IgD-negative memory B cell (primary cell): ENCODE results near the gene TNFAIP1. TPM values are rescaled to one million over a fixed set of nuclear protein-coding genes. Genes with fewer than 3 reads are reported as not detected.

Experiments used
- H3K27ac Mint-ChIP-seq, 3 donors: one replicate each; pipeline ENCODE4 v1.8.0; 2020 to 2022; ENCODE audit warnings: mild to moderate bottlenecking in 3 of 3, mixed read lengths in 3 of 3, moderate library complexity in 1 of 3
- H3K27me3 Mint-ChIP-seq: one replicate; pipeline ENCODE4 v1.8.0; 2021; ENCODE audit warnings: mixed read lengths
- H3K36me3 Mint-ChIP-seq: one replicate; pipeline ENCODE4 v1.8.0; 2020; ENCODE audit warnings: mild to moderate bottlenecking, mixed read lengths
- H3K4me1 Mint-ChIP-seq, 3 donors: one replicate each; pipeline ENCODE4 v1.8.0; 2020 to 2022; ENCODE audit warnings: mixed read lengths in 3 of 3, mild to moderate bottlenecking in 1 of 3
- H3K4me3 Mint-ChIP-seq, 4 donors: one replicate each; pipeline ENCODE4 v1.8.0; 2020 to 2022; ENCODE audit warnings: mild to moderate bottlenecking in 4 of 4, mixed read lengths in 4 of 4, moderate library complexity in 3 of 4
- H3K9me3 Mint-ChIP-seq, 3 donors: one replicate each; pipeline ENCODE4 v1.8.0; 2020 to 2021; ENCODE audit warnings: mixed read lengths in 3 of 3, mild to moderate bottlenecking in 1 of 3
- polyA plus RNA-seq: library from polyadenylated mRNA; unstranded; fragments of 300-500 nt; fragmentation: Illumina TruSeq; gene quantifications from one replicate; pipeline ENCODE4 v1.2.3, GENCODE V29; 2021

The TNFAIP1 gene
- polyA plus RNA-seq, 1 donor from 2014 or later: 11.1 TPM

DNA sequence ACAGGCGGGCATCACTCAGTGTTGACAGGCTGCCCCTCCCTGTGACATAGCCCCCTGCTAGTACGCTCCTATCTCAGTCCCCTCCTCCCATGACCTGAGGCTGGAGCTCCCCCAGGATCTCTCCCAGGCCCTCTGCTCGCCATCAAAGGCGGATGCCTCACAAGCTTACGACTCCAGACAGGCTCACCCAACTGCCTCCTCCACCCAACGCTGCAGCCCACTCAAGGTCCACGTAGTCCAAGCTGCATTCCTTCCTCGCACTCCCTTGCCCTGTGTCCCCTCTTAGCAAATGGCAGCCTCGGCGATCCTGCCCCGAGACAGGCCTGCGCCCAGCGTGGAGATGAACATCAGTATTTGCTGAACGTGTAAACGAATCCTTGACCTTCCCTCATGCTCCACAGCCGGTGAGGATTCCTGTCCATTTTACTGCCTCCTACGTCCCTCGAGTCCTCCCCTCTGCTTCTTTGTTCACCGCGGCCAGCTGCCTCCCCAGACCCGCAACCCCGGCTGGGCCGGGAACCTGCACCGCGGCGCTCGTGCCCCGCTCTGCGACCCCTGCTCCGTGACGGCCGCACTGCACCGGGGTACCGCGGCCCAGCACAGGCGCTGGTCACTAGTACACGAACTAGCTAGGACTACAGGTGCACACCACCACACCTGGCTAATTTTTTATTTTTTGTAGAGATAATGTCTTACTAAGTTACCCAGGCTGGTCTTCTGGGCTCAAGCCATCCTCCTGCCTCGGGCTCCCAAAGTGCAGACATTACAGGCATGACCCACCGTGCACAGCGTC lies 17.4 kb upstream of the TNFAIP1 start:
- Mint-ChIP-seq H3K27me3 (no peaks in the 10 kb centered on the region), H3K9me3 (no peaks in the 10 kb centered on the region), H3K36me3 (no peaks in the 10 kb centered on the region), H3K27ac (peak overlapping the region; percentile 3 to 82 (median 13)), H3K4me1 (peaks cover 10 to 16% (median 11%) of the 10 kb centered on the region in 3 donors), H3K4me3 (peak overlapping the region; percentile 85 to 95 (median 92))

DNA sequence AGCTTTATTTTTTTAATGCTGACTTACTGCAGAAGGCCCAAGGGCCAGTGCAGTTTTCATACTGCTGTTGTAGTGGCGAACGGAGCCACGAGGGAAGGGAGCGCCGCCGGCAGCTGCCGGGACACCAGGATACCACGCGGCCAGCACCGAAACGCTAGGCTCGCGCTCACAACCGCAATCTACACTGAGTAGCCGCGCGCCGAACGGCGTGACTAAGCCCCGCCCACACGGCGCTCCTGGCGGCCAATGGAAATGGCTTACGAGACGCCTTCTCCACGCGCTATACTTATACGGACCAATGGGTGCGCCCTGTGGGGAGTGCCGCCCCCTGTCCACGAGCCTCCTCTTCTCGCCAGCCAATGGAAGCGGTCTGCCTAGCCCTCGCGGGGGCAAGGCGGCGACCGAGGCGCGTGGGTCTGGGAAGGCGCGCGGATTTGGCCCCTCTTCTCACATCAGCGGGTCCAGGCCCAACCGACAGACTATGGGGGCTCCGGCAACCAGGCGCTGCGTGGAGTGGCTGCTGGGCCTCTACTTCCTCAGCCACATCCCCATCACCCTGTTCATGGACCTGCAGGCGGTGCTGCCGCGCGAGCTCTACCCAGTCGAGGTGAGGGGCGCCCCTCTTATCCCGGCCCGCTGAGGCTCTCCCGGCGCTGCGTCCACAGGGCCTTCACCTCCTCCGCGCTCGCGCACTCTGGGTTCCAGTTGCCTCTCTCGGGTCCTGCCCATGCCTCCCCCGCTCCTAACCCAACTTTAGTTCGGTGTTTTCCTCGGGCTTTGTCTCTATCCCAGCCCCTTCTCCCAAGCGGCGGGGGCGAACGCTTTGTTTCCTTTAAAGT lies 16.6 kb upstream of the TNFAIP1 start, which contains the start of gene TMEM97:
Gene TMEM97, plus strand, starts transcription at position 442 of the 839 bp plus-strand sequence. Its CDS starts 40 bp downstream, at position 482.
- H3K36me3 Mint-ChIP-seq: no peaks in the 10 kb centered on the region
- H3K9me3 Mint-ChIP-seq: no peaks in the 10 kb centered on the region
- H3K27ac Mint-ChIP-seq: peak within 1 kb of the TSS; percentile 66 to 89 (median 82)
- H3K4me3 Mint-ChIP-seq: peak within 1 kb of the TSS; percentile 85 to 95 (median 92)
- H3K4me1 Mint-ChIP-seq: peaks cover 10 to 16% (median 11%) of the 10 kb centered on the region in 3 donors
- H3K27me3 Mint-ChIP-seq: no peaks in the 10 kb centered on the region

DNA sequence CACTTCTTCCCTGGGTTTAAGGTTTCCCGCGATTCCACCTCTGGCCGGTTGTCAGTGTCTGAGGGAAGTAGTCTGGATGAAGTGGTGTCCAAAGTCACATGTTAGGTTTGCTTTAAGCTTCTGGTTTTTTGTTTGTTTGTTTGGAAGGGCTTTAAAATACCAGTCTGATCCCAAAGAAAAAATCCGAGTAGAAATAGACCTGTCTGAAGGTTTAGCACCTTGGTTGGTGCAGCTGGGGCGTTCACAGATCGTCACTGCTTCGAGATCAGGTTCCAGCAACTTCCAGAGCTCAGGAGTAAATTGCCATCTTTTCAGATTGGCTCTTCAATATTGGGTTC lies 16.0 kb upstream of the TNFAIP1 start:
- Mint-ChIP-seq H3K4me1 (peaks cover 10 to 16% (median 12%) of the 10 kb centered on the region in 3 donors), H3K27me3 (no peaks in the 10 kb centered on the region)

DNA sequence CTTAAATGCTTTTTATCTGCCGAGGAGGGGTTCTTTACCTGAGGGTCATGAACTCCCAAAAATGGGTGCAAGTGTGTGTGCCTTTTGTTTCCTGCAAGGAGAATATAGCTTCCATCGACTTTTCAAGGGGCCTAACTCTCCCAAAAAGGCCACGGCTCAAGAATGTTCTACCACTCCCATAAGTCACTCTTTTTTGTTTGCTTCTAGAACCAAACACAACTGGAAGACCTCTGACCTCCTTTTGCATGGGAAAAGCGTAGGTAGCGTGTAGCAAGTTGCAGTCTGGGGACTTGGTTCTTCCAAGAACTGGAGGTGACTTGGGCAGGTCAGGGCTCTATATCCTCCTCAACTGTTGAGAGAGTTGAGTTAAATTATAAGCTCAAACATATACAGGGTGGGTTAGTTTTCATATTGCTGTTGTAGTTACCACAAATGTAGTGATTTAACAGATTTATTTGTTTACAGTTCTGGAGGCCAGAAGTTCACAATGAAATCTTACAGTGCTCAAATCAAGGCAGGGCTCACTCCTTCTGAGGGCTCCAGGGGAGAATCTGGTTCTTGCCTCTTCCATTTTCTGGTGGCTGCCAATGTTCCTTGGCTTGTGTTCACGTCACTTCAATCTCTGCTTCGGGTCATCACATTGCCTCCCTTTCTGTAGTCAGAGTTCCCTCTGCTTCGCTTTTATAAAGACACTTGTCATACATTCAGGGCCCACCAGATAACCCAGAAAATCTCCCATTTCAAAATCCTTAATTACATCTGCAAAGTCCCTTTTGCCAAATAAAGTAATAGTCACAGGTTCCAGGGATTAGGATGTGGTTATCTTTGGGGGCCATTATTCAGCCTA lies 15.1 kb upstream of the TNFAIP1 start:
- Mint-ChIP-seq H3K27ac (peak overlapping the region in 2 of 3 donors; percentile 47 to 66), H3K9me3 (no peaks in the 10 kb centered on the region), H3K4me1 (peaks cover 10 to 16% (median 13%) of the 10 kb centered on the region in 3 donors), H3K36me3 (no peaks in the 10 kb centered on the region), H3K27me3 (no peaks in the 10 kb centered on the region), H3K4me3 (peak overlapping the region; percentile 85 to 95 (median 92))

More for the DNA sequence above, 16.0 kb upstream of the TNFAIP1 start:
- Mint-ChIP-seq H3K27ac (peak overlapping the region in 1 of 3 donors; percentile 73), H3K4me3 (peak overlapping the region; percentile 85 to 95 (median 92)), H3K36me3 (no peaks in the 10 kb centered on the region), H3K9me3 (no peaks in the 10 kb centered on the region)

DNA sequence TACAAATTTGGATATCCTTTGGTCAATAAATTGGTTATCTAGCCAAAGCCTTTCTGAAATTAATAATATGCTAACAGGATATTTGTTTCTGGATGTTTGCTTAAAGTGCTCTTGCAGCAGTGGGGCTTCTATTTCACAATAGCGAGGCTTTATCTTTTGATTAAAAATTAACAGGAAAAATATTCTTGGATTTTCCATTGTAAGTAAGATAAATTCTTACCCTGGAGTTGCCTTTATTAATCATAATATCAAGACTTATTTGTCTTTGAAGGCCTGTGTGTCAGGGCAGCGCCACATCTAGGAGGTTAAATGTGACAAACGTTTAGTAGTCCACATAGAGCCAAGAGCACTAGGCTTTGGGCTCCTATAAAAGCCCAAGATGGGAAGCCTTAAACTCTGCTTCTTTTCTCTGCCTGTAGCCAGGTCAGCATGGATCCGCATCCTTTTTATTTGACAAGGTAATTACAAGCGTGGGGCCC lies 11.3 kb upstream of the TNFAIP1 start:
- Mint-ChIP-seq H3K4me1 (peaks cover 6 to 10% (median 10%) of the 10 kb centered on the region in 3 donors), H3K4me3 (no peak overlapping the region), H3K9me3 (no peaks in the 10 kb centered on the region), H3K27me3 (no peaks in the 10 kb centered on the region), H3K36me3 (peaks cover 3% of the 10 kb centered on the region), H3K27ac (no peak overlapping the region)

DNA sequence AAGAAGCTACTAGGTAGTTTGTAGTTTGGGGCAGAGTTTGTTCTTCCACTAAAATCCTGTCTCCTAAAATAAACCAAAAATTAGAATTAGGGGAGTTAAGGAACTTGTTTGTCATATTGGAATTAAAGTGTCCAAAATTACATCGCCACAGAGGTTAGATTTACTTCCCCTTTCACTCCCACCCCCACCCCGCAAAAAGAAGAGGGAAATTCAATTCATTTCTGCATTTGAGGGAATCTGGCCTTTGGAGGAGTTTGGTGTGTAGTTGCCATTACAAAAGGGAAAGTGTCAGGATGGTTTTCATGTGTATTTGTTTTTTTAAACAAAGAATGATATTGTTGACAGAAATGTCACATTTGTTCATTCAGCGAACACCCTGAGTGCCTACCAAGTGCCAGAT lies 10.8 kb upstream of the TNFAIP1 start:
- peaks cover 6 to 7% (median 6%) of the 10 kb centered on the region in 3 donors for H3K4me1 Mint-ChIP-seq
- H3K27me3 Mint-ChIP-seq: no peaks in the 10 kb centered on the region
- H3K9me3 Mint-ChIP-seq: no peaks in the 10 kb centered on the region
- peaks cover 3% of the 10 kb centered on the region for H3K36me3 Mint-ChIP-seq
- no peak overlapping the region for H3K27ac Mint-ChIP-seq
- H3K4me3 Mint-ChIP-seq: no peak overlapping the region

DNA sequence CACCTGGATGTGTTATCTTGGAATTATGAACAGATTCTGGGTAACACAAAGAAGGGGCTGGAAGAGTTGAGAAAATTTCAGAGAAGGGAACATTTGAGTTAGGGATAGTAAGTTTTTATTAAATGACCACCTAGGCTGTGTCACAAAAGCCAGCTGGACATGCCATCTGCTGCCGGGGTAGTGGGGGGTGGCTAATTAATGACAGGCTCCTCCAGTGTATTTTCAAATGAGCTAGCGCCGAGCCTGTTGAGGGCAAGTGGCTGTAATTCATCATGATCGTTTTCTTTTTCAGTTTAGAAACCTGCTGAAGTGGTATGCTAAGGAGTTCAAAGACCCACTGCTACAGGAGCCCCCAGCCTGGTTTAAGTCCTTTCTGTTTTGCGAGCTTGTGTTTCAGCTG lies 10.3 kb upstream of the TNFAIP1 start:
- H3K4me3 Mint-ChIP-seq: no peak overlapping the region
- H3K27ac Mint-ChIP-seq: no peak overlapping the region
- H3K9me3 Mint-ChIP-seq: no peaks in the 10 kb centered on the region
- peaks cover 3% of the 10 kb centered on the region for H3K36me3 Mint-ChIP-seq
- peaks cover 1 to 3% (median 2%) of the 10 kb centered on the region in 3 donors for H3K4me1 Mint-ChIP-seq
- no peaks in the 10 kb centered on the region for H3K27me3 Mint-ChIP-seq

DNA sequence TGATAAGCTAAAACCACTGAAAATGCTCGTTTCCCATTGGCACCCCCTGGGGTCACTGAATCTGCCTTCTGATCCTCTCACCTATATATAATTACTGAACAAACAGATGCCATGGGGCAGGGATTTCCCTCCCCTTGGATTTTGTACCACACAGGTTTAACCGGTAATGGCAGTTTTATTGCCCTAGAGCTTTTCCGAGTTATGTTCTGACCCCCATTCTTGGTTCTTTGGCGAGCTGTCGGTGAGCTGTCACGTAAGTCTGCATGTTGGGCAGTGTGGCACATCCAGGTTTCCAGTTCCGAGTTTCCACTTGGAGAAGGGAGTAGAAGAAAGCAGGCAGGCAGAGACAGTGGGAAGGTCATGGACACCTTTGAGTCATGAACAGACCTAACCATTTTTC lies 9.4 kb upstream of the TNFAIP1 start:
- Mint-ChIP-seq H3K4me3 (no peak overlapping the region), H3K27ac (no peak overlapping the region), H3K36me3 (peaks cover 6% of the 10 kb centered on the region), H3K4me1 (peaks cover 0 to 2% (median 0%) of the 10 kb centered on the region in 3 donors), H3K9me3 (no peaks in the 10 kb centered on the region), H3K27me3 (no peaks in the 10 kb centered on the region)

DNA sequence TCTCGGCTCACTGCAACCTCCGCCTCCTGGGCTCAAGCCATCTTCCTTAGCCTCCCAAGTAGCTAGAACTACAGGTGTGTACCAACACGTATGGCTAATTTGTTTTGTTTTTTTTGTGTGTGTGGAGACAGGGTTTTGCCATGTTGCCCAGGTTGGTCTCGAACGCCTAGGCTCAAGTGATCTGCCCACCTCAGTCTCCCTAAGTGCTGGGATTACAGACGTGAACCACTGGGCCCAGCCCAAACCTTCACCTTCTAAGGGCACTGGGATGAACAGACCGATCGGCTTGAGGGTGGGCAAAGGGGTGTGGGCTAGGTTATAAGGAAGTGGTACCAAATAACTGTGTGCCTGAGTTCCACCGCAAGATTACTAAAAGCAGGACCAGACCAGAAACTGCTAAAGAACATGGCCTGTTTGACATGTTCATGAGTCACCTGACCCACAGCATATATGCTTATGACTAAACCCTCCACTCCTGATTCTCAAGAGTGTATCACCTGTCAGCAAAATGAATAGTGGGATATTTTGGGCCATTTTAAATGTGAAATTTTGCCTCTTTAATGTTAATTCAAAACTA lies 8.4 kb upstream of the TNFAIP1 start:
- H3K9me3 Mint-ChIP-seq: no peaks in the 10 kb centered on the region
- no peaks in the 10 kb centered on the region for H3K27me3 Mint-ChIP-seq
- peak overlapping the region in 1 of 3 donors; percentile 50 for H3K27ac Mint-ChIP-seq
- no peak overlapping the region for H3K4me3 Mint-ChIP-seq
- peaks cover 9% of the 10 kb centered on the region for H3K36me3 Mint-ChIP-seq
- peaks cover 0 to 2% (median under 1%) of the 10 kb centered on the region in 3 donors for H3K4me1 Mint-ChIP-seq

DNA sequence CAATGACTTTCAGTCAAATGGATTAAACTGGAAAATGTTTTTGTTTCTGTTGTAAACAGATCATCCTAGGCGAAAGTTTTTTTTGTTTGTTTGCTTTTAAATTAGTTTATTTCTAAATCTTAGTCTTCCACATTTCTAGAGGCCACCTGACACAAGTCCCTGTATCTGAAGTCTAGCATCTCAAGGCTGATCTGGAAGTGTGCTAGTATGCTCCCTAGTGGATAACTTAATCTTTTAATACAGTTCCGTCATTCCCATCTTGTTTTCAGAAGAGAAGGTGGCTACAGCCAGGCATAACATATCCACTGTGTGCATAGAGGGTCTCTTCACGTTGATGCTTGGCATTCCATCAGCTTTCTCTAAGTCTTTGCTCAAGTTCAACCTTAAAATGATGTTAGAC lies 7.9 kb upstream of the TNFAIP1 start:
- H3K9me3 Mint-ChIP-seq: no peaks in the 10 kb centered on the region
- H3K4me1 Mint-ChIP-seq: peaks cover 0 to 2% (median 2%) of the 10 kb centered on the region in 3 donors
- H3K27me3 Mint-ChIP-seq: no peaks in the 10 kb centered on the region
- H3K4me3 Mint-ChIP-seq: peak overlapping the region in 1 of 4 donors; percentile 20
- H3K27ac Mint-ChIP-seq: no peak overlapping the region
- peaks cover 9% of the 10 kb centered on the region for H3K36me3 Mint-ChIP-seq

DNA sequence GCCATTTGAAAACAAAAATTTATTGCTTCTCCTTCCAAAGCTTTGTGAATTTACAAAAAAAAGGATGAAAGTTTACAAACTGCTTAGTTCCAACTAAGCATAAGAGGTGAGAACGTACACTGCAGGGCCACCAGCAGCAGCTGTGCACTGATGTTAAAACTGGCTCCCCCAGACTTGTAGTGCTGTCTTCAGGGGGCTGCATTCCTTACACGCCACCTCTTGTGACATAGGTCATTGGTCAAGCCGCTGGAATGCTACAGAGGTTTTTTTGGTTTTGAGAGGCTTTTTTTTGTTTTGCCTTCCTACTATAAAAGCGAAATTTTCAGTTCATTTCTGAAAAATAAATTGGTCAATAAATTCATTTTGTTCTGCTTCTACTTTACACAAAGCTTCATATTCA lies 7.2 kb upstream of the TNFAIP1 start:
- Mint-ChIP-seq H3K9me3 (no peaks in the 10 kb centered on the region), H3K4me1 (peaks cover 0 to 2% (median 2%) of the 10 kb centered on the region in 3 donors), H3K27me3 (no peaks in the 10 kb centered on the region), H3K36me3 (peaks cover 9% of the 10 kb centered on the region), H3K4me3 (peak overlapping the region in 1 of 4 donors; percentile 20), H3K27ac (no peak overlapping the region)

DNA sequence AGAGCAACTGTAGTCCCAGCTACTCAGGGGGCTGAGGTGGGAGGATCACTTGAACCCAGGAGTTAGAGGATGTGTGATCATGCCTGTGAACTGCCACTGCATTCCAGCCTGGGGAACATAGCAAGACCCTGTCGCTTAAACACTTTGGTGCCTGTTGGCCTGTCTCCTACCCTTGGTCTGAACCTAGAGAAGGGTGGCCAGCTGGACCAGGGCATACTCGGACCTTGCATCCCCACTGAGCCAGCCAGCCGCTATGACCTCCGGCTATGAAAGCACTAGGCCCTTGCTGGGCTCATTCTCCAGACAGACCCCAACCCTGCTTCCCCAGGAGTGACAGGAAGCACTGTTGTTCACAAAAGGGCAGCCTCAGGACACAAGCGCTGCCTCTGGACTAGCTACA lies 4.9 kb upstream of the TNFAIP1 start:
- H3K36me3 Mint-ChIP-seq: peaks cover 9% of the 10 kb centered on the region
- H3K4me1 Mint-ChIP-seq: peaks cover 5 to 15% (median 12%) of the 10 kb centered on the region in 3 donors
- H3K27me3 Mint-ChIP-seq: no peaks in the 10 kb centered on the region
- H3K4me3 Mint-ChIP-seq: peak overlapping the region in 1 of 4 donors; percentile 33
- no peaks in the 10 kb centered on the region for H3K9me3 Mint-ChIP-seq
- no peak overlapping the region for H3K27ac Mint-ChIP-seq

DNA sequence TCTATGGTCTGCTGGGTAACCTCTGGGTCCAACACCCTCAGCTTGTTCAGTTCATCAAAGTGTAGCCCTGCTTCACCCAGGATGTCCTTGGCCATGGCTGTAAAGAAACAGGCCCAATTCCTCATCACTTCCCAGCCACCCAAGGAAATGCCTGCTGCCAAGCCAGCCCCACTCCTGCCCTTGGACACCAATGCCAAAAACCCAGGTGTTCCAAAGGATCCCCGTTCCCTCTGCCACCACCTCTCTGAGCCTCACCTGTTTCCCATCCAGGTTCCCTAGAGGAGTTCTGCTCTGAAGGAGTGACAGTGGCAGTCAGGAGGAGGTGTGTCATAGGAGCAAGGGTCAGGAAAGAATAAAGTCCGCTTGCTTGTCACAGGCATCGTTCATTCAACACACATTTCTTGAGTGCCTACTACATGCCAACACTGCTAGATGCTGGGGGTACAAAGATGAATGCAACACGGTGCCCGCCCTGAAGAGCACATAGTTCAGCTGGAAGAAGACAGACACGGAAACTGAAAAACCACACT lies 3.6 kb upstream of the TNFAIP1 start:
- Mint-ChIP-seq H3K4me3 (peak overlapping the region in 1 of 4 donors; percentile 52), H3K27ac (no peak overlapping the region)

More for the DNA sequence above, 3.6 kb upstream of the TNFAIP1 start:
- H3K9me3 Mint-ChIP-seq: no peaks in the 10 kb centered on the region
- peaks cover 8 to 26% (median 19%) of the 10 kb centered on the region in 3 donors for H3K4me1 Mint-ChIP-seq
- H3K27me3 Mint-ChIP-seq: no peaks in the 10 kb centered on the region
- peaks cover 9% of the 10 kb centered on the region for H3K36me3 Mint-ChIP-seq
